CD4-positive, alpha-beta T cell treated with Interleukin-10 for 1 hour (primary cell): ENCODE measurements around the gene SEMA4G.

Experiments used
- DNase-seq: peaks from one replicate; pipeline ENCODE4 v3.0.0-alpha.2; 2020

SEMA4G gene

DNA sequence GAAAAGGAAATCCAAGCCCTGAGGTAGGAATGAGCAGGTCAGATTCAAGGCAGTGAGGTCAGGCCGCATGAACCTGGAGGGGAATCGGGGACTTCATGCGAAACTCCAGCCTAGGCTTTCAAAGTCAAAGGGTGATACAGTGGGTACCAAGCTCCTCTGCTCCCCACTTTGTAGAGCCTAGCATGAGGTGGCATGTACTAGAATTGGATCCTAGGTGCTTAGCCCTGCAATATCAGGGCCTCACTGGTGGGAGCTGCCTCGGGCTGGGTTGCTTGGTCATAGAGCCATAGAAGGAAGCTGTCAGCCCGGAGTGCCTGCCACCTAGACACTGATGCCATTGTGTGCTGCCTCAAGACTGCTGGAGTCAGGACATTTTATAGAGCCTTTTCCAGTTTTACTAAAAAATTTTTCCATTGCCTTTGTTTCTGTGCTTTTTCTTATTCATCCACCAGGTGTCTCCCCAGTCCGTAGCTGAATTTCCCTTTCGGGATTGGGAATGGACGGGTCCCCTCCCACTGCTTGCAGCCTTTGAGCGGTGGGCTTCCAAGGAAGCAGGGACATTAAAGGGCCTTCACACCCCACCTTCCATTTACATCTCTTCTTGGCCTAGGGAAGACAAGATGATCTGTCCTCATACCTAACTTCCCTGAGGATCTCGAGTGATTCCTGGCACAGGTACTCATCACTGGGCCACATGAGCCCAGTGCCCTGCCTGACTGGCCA is 24.8 kb downstream of the SEMA4G start:
- DNase-seq: no peak

DNA sequence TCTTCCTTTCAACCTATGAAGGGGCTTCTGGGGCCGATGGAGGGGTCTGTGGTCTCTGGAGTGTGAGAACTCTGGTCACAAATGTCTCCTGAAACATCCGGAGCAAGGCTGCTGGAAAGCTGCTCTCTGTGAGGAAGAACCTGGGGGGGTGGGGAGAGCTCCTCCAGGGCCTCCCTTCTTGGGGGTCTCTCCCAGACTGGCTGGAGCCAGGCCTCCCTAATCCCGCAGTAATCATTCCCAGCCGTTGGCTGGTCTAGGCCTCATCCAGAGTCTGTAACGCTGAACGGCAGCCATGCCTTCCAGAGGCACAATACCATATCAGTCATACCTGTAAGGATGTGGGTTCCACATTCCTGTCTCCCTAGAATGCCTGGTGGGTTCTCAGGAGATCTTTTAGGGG is 25.9 kb downstream of the SEMA4G start:
- no peak for DNase-seq

DNA sequence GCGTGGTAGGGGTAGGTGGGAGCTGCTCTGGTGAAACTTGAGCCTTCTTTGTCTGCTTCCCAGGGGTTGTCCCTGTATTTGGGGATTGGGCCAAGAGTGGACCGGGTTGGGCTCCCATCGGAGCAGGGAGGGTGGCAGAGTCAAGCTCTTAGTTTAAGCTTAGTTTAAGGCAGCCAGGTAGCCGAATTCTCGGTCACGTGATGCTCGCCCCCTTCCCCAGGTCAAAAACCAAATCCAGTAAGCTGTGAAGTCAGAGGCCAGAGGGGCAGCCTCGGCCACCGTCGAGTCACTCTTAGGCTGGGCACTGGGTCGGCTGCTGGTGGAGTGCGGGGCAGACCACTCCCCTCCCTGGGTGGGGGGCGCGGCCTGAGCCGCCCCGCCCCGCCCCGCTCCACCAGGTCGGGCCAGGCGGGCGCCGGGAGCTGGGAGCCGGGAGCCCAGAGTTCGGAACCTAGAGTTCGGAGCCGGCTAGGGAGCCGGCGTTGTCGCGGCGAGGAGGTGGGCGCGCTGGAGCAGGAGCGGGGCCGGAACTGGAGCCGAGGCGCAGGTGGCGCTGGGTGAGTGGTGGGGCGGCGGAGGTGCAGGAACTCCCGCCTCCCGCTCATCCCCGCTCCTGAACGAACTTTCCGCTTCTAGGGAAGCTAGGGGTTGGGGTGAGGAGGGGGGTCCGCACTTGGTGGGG is 27.5 kb downstream of the SEMA4G start:
- DNase-seq: peak; percentile 32

DNA sequence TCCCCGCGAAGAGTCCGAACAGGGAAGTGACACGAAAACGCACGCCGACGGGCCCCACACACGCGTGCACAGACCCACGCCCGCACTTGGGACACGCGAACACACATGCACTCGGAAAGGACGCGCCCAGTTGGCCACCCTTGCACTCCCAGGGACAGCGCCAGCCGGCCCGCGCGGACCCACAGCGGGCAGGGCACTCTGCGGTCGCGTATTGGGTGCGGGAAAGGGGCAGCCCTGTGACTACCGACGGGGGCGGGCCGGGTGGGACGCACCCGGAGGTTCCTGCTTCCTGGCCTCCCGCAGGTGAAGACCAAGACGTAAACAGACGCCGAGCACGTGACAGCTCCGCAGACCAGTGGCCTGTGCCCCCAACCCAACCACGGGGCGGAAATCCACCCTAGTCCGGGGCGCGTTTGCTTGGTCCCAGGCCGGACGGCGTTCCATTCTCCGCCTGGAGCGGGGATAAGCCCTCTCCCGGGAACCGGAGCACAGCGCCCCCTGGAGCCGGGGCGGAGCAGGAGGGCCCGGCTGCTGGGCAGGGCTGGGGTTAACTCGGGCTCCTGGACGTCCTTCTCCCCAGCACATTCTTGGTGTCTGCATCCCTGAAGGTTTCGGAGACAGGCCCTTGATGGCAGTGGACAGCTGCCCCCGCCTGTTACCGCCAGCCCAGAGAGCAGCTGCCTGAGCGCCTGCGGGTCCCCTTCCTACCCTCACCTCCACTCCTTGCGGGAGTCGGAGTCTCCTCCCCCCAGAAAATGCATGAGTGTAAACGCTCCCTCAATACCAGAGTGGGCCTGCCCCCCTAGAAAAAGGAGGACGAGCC is 28.3 kb downstream of the SEMA4G start:
- peak; percentile 69 for DNase-seq

DNA sequence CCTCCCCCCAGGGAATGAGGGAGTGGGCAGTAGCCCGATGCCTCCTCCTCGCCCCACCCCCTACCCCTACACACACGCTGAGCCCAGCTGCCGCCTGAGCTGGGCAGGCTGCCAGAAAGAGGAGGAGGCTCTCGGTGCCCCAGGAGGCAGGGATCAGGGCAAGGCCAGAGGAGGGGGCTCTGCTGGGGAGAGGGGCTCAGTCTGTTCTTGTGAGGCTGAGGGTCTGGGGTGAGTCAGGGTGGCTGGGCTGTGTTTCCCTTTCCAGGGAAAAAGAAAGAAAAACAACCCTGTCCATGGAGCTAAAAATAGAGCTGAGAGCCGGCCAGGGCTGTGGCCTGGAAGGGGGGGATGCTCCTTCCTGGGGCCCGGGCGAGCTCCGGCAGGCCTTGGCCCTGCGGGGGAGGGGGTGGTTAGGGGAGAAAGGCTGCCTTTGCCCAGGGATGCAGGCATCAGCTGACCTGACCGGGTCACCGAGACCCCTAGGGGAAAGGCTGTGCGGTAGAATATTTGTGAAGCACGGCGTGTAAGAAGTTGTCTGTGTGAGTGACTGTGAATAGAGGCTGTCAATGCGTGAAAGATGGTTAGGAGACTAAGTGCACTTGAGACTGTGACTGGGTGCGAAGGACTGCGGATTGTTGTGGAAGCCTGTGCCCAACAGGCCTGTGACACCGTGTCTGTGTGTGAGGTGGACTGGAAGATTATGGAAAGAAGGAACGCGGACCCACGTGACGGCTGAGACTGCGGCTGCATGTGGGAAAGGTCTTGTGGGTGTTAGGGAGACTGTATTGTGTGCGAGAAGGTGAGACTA is 29.1 kb downstream of the SEMA4G start:
- peak; percentile 63 for DNase-seq

DNA sequence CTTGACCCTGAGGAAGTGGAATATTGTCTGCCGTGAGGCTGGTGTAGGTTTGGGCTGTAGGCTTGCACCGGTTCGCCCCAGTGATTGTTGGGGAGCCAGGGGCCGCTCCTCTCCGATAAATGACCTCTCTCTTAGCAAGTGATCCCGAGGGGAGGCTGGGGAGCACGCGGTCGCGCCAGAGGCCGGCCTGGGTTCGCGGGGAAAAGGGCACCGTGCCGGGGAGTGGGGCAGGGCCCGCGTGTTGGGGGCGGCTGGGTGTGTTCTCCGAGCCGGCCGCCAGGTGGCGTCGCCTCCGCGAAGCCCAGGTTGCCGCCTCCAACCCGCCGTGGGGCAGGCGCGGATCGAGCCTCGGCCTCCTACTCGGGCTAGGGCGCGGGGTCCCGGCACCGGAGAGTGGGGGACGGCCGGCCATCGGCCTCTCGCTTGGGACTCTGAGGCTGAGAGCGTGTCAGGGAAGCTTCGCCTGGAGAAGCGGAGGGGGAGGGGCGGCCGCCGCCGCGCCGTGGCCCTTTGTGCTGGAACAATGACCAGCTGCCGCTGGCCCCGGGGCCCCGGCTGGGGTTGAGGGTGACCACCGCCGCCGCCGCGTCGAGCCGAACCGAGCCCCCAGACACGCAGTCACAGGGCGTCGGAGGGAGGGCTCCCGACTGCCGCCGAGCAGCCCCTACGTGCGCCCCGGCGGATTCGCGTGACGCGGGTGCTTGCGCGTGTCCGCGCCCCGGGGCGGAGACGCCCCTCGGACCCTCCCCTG is 29.9 kb downstream of the SEMA4G start:
- peak; percentile 81 for DNase-seq

DNA sequence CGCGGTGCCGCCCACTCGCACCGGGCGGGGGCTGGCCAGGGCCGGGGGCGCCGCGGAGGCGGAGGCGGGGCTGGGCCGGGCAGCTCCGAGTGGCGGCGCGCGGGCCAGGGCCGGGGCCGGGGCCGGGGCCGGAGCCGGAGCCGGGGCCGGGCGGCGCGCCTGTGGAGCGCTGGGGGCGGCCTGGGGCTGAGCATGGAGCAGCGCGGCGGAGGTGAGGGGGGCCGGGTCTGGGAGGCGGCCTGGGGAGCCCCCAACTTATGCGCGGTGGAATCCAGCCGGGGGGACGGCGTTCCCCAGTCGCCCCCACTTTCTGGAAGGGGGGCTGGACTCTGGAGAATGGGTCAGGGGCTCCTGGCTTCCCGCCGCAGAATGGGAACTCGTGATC is 30.4 kb downstream of the SEMA4G start, which contains the start of gene LZTS2:
Gene LZTS2, plus strand, starts transcription at position 67 of the 385 bp plus-strand sequence. CDS start 2,731 bp downstream, outside the sequence.
- no peak for DNase-seq

DNA sequence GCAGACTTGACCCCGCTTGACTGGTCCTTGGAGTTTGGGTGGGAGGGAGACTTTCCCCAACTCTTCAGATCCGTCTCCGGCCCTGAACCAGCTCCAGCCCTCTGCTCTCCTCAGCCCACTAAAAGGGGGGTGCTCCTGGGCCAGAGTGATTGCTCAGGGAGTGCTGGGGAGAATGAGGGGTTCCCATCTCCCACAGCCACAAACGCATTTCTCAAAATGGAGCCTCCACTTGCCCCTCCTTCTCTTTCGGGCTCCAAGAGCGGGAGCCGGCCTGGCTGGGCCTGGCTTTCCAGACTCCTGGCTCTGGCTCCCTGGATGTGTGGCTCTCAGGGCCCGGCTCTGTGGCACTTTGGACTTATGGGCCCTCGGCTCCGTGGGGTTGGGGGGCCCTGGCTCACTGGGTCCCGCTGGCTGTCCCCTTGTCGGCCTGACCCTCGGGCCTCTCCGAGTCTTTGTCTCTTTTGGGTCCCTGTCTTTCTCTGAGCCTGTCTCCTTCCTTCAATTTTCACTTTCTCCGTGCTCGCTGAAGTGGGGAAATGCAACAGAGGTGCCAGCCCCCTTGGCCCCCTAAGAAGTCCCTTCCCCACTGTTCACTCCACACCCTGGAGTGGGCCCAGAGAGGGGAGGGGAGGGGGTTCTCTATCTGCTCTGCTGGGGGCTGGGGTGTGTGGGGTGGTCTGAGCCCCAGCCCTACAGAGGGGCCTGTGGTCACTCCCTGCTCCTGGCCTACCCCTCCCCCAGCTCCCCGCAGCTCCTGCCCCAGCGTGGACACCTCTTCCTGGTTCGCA is 31.0 kb downstream of the SEMA4G start:
- DNase-seq: no peak

DNA sequence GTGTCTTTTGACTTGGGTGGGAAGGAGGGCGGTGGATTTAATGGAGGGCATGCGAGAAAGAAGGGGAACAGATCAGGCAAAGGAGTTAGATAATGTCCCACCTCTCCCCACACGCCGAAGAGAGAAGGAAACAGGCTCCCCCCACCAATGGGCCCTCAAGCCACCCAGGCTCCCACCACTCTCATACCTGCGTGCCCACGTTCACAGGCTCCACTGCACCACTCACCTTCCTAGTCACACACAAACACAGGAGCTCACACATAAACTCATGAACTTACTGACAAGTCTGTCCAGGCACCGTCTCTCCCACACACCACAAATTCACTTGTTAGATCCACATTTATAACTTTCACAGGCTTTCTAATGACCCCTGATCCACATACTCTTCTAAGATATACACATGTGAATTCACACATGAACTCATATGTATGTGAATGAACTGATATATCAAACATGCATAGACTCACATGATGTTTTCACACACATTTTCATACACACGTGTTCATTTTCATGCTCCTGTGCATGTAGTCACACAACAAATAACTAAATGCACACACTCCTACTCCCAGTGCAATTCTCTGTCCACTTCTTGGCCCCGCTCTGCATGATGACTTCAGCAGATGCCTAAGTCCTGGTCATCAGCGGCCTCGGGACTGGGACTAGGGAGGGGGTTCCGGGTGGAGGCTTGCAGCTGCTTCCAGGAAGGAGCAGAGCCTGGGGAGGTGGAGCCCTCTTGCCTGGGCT is 31.8 kb downstream of the SEMA4G start:
- DNase-seq: no peak

DNA sequence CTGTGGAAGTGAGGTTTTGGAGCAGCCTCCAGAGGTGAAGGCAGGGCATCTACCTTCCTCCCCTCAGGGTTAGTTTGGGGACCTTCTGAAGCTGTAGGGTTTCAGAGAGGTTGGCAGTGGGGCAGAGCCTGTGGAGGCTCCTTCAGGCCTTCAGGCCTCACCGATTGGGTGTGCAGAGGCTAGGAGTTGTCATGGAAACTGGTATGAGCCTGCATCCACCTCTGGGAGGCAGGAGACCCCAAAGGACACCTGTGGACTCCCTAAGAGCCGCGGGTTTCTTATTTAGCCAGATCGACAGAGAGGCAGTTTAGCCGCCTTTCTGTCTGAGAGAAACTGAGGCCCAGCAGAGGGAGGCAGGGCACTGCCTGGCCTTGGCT is 32.3 kb downstream of the SEMA4G start:
- DNase-seq: no peak

DNA sequence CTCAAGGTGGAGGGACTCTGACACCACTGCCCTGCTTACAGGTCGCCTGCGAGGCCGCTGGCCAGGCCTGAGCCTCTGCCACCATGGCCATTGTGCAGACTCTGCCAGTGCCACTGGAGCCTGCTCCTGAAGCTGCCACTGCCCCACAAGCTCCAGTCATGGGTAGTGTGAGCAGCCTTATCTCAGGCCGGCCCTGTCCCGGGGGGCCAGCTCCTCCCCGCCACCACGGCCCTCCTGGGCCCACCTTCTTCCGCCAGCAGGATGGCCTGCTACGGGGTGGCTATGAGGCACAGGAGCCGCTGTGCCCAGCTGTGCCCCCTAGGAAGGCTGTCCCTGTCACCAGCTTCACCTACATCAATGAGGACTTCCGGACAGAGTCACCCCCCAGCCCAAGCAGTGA is 33.2 kb downstream of the SEMA4G start:
- no peak for DNase-seq

DNA sequence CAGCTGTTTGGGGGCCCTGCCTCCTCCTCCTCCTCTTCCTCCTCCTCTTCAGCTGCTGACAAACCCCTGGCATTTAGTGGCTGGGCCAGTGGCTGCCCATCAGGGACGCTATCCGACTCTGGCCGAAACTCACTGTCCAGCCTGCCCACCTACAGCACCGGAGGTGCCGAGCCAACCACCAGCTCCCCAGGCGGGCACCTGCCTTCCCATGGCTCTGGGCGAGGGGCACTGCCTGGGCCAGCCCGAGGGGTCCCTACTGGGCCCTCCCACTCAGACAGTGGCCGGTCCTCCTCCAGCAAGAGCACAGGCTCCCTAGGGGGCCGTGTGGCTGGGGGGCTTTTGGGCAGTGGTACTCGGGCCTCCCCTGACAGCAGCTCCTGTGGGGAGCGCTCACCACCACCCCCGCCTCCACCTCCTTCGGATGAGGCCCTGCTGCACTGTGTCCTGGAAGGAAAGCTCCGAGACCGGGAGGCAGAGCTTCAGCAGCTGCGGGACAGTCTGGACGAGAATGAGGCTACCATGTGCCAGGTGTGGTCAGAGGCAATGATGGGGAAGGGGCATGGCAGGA is 34.4 kb downstream of the SEMA4G start:
- DNase-seq: no peak

DNA sequence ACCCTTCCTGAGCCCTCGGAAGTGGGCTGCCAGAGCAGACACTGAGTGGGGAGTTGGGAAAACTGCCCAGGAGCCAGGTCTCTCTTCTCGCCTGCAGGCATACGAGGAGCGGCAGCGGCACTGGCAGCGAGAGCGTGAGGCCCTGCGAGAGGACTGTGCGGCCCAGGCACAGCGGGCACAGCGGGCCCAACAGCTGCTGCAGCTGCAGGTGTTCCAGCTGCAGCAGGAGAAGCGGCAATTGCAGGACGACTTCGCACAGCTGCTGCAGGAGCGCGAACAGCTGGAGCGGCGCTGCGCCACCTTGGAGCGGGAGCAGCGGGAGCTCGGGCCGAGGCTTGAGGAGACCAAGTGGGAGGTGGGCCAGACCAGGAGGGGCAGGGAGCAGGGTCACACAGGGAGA is 36.1 kb downstream of the SEMA4G start:
- DNase-seq: no peak

DNA sequence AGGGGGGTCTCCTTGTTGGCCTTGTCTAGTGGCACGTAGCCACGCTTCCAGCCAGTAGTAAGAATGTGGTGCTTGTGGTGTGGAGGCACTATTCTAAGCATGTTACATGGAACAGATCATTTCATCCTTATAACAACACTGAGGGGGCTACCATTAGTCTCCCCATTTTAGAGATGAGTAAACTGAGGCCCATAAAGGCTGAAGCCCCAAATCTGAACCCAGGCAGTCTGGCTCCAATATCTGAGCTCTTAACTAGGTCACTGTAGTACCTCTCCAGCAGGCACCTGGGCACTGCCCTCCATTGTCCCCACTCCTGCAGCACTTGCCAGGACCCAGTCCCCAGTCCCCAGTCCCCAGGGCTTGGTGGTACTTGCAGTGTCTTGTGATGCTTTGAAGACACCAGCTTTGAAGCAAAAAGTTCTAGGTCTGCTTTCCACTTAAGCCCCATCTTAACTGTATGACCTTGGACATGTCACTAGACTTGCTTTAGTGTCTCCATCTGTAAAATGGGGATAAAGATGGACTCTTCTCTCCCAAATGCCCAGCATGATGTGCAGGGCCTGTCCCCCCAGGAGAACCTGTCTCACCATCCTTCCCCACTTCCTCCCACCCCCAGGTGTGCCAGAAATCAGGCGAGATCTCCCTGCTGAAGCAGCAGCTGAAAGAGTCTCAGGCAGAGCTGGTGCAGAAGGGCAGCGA is 36.7 kb downstream of the SEMA4G start:
- DNase-seq: no peak

DNA sequence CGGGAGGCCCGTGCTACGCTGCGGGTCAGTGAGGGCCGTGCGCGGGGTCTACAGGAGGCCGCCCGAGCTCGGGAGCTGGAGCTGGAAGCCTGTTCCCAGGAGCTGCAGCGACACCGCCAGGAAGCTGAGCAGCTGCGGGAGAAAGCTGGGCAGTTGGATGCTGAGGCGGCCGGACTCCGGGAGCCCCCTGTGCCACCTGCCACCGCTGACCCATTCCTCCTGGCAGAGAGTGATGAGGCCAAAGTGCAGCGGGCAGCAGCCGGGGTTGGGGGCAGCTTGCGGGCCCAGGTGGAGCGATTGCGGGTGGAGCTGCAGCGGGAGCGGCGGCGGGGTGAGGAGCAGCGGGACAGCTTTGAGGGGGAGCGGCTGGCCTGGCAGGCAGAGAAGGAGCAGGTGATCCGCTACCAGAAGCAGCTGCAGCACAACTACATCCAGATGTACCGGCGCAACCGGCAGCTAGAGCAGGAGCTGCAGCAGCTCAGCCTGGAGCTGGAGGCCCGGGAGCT is 37.3 kb downstream of the SEMA4G start:
- DNase-seq: no peak

DNA sequence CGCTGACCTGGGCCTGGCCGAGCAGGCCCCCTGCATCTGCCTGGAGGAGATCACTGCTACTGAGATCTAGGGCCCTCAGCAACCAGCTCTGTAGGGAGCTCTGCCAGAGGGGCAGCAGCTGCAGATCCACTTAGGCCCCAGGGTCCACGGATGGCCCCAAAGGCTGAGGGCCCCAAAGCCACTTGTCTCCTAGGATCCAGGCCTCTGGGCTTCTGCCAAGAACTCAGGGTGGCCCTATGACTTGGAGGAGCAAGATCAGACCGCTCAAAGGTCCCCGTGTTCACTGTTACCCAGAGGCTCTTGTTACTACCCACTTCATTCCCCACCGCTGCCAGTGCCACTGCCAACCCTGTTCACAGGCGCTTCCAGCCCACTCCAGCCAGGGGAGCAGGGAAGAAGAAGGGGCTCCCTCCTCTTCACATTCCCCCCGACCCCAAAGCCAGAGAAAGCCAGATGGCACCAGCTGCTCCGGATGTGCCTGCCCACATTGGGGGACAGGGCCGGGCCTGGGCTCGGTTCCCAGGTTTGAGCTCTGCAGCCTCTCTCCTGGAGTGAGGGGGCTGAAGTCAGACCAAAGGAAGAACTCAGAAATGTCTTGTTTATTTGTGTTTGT is 37.9 kb downstream of the SEMA4G start:
- no peak for DNase-seq

DNA sequence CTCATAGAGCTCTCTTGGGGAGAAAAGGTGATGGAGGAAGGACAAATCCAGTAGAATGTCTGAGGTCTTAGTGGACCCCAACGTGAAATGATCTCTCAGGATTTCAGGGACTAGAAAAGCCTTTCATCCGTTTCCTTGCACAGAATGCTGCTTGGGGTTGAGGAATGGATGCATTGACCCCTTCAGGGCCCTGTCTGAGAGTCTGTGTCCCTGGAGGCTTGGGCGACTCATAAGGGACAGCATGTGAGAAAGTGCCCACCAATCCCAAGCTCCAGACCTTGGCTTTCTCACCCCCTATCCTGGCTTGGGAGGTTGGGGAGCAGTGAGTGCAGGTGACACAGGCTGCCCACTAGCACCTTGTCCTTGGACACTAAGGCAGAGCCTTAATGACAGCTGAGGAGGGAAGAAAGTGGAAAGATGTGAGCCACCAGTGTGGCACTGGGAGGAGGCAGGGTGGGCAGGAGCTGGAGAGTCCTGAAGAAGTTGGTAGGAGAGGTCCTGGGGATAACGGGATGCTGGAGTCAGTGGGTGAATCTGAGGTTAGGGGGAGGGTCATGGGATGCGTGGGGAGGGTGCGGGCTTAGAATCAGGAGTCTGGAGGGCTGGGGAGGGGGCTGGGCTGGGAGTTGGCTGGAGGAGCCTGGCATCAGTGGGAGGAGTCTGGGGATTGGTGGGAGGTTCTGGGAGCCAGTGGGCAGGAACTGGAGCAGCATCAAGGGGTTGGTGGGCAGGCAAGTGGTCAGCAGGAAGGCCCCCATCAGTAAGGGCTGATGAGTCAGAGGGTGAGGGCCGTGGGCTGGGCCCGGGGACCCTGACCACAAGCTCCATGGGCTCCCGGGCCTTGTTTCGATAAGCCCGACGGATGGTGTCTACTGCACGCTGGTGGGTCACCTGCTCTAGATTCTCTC is 38.9 kb downstream of the SEMA4G start:
- no peak for DNase-seq
